GM12878 (cell line): Measurements from ENCODE around the gene CHCHD6. TPM values are rescaled to one million over a fixed set of nuclear protein-coding genes. Genes with fewer than 3 reads are reported as not detected.

Experiments used
- ATAC-seq: fragments of 200-7000 bp; cut with Tn5 transposase; 3 replicates; pipeline ENCODE4 v1.9.1; 2020; ENCODE audit warnings: mild to moderate bottlenecking, moderate library complexity
- BruUV-seq: library from RNA; stranded (reverse); fragments of 400-500 nt; replicated peaks from 2 replicates; lab custom pipeline; 2021; lab: Mats Ljungman, UMichigan
- CTCF ChIA-PET: fragments of 300-600 bp; sonication (Branson Sonifier 250); formaldehyde crosslinking; extraction: SDS; loops from one replicate; lab custom pipeline; 2021; ENCODE audit warnings: inconsistent platforms; lab: Yijun Ruan, JAX
- POLR2A ChIA-PET: fragments of 350-600 bp; formaldehyde crosslinking; extraction: SDS; loops from one replicate; lab custom pipeline; 2021; ENCODE audit warnings: inconsistent platforms; lab: Charles Lee
- RAD21 ChIA-PET: fragments of 300-600 bp; sonication (Branson Sonifier 250); formaldehyde crosslinking; loops from one replicate; lab custom pipeline; 2023; ENCODE audit warnings: antibody characterized with exemption; ENCODE audit not compliant: unreplicated experiment; lab: Charles Lee
- SMC1A ChIA-PET: fragments of 300-600 bp; sonication (Branson Sonifier 250); formaldehyde crosslinking; loops from one replicate; lab custom pipeline; 2023; ENCODE audit not compliant: unreplicated experiment, uncharacterized antibody; lab: Charles Lee
- DNase-seq: peaks from one replicate; pipeline ENCODE4 v3.0.0-alpha.2; 2011; ENCODE audit warnings: low read depth, low spot score
- FAIRE-seq: peaks from 3 replicates; lab custom pipeline; 2011; peaks lifted over from hg19 to GRCh38; lab: Jason Lieb, UNC
- H2AFZ ChIP-seq: 2 replicates; pipeline ENCODE4 v1.6.0; 2011; ENCODE audit warnings: low read depth, low read length, control low read depth; ENCODE audit not compliant: control insufficient read depth
- H3K27ac ChIP-seq: 2 replicates; pipeline ENCODE4 v1.5.1; 2011; ENCODE audit warnings: control low read depth; ENCODE audit not compliant: control insufficient read depth, insufficient read depth
- H3K27me3 ChIP-seq, 2 experiments: replicated peaks in 1 of 2; 2 replicates each; pipeline versions ENCODE4 v1.6.0 to v1.6.1; 2011; ENCODE audit warnings: low read length in 1 of 2; ENCODE audit not compliant: control insufficient read depth in 2 of 2, insufficient read depth in 2 of 2
- H3K36me3 ChIP-seq, 2 experiments: 2 replicates each; pipeline ENCODE4 v1.5.1; 2011; ENCODE audit warnings: low read length in 1 of 2; ENCODE audit not compliant: control insufficient read depth in 2 of 2, insufficient read depth in 2 of 2
- H3K4me1 ChIP-seq: 2 replicates; pipeline ENCODE4 v1.6.1; 2011; ENCODE audit warnings: mild to moderate bottlenecking, low read length, moderate library complexity, mixed read lengths; ENCODE audit not compliant: control insufficient read depth, insufficient read depth
- H3K4me2 ChIP-seq: 2 replicates; pipeline ENCODE4 v1.6.0; 2011; ENCODE audit warnings: control low read depth; ENCODE audit not compliant: control insufficient read depth, insufficient read depth
- H3K4me3 ChIP-seq: fragments of 200-600 bp; sonication (generic); 2 replicates; pipeline ENCODE4 v1.5.1; 2016
- H3K79me2 ChIP-seq: 2 replicates; pipeline ENCODE4 v1.6.0; 2011; ENCODE audit warnings: low read length; ENCODE audit not compliant: control insufficient read depth, insufficient read depth
- H3K9ac ChIP-seq: 2 replicates; pipeline ENCODE4 v1.8.0; 2011; ENCODE audit warnings: low read length, control low read depth, mixed read lengths; ENCODE audit not compliant: control insufficient read depth, insufficient read depth
- H3K9me3 ChIP-seq: replicated peaks from 3 replicates; pipeline ENCODE4 v1.5.1; 2011; ENCODE audit warnings: mild to moderate bottlenecking, low read length; ENCODE audit not compliant: control insufficient read depth, insufficient read depth
- H4K20me1 ChIP-seq: 2 replicates; pipeline ENCODE4 v1.6.0; 2011; ENCODE audit not compliant: control insufficient read depth, insufficient read depth
- ATF2 ChIP-seq: IDR thresholded peaks from 2 replicates; pipeline ENCODE4 v1.6.1; 2012; ENCODE audit warnings: low read length, inconsistent platforms
- BHLHE40 ChIP-seq, 2 experiments: fragments of 450-650 bp in 1 of 2; IDR thresholded peaks; 2 replicates each; pipeline ENCODE4 v1.6.1; 2011 to 2017; ENCODE audit warnings: low read depth in 2 of 2, borderline replicate concordance in 1 of 2, improper control_type of control experiment in 1 of 2, low read length in 1 of 2, mild to moderate bottlenecking in 1 of 2
- E4F1 ChIP-seq: fragments of 450-650 bp; IDR thresholded peaks from 2 replicates; pipeline ENCODE4 v1.6.1; 2018; ENCODE audit warnings: borderline replicate concordance, mild to moderate bottlenecking; ENCODE audit not compliant: partially characterized antibody
- FOXM1 ChIP-seq: IDR thresholded peaks from 2 replicates; pipeline ENCODE4 v1.6.1; 2012; ENCODE audit warnings: low read depth, mild to moderate bottlenecking, inconsistent platforms, low read length, moderate library complexity
- IRF3 ChIP-seq: fragments of 450-650 bp; IDR thresholded peaks from 2 replicates; pipeline ENCODE4 v1.6.1; 2014; ENCODE audit warnings: mild to moderate bottlenecking
- IRF5 ChIP-seq: fragments of 450-650 bp; IDR thresholded peaks from 2 replicates; pipeline ENCODE4 v1.6.1; 2017; ENCODE audit warnings: borderline replicate concordance
- MEF2A ChIP-seq: IDR thresholded peaks from 2 replicates; pipeline ENCODE4 v1.6.1; 2011; ENCODE audit warnings: low read depth, mild to moderate bottlenecking, low read length, moderate library complexity; ENCODE audit not compliant: insufficient read depth
- MEF2B ChIP-seq: fragments of 450-650 bp; IDR thresholded peaks from 2 replicates; pipeline ENCODE4 v1.6.1; 2018; ENCODE audit warnings: mild to moderate bottlenecking, moderate library complexity; ENCODE audit not compliant: partially characterized antibody, poor library complexity, severe bottlenecking
- MTA2 ChIP-seq: fragments of 450-650 bp; IDR thresholded peaks from 2 replicates; pipeline ENCODE4 v1.6.1; 2016; ENCODE audit warnings: low read depth, mild to moderate bottlenecking, moderate library complexity
- MYC ChIP-seq: IDR thresholded peaks from 2 replicates; pipeline ENCODE4 v1.6.1; 2011; ENCODE audit warnings: mild to moderate bottlenecking, low read length, moderate library complexity, inconsistent platforms; ENCODE audit not compliant: insufficient read depth, insufficient replicate concordance, insufficient read length, severe bottlenecking
- NFXL1 ChIP-seq: fragments of 450-650 bp; IDR thresholded peaks from 2 replicates; pipeline ENCODE4 v1.6.1; 2017; ENCODE audit warnings: antibody characterized with exemption, mild to moderate bottlenecking, borderline replicate concordance
- PAX8 ChIP-seq: fragments of 450-650 bp; IDR thresholded peaks from 2 replicates; pipeline ENCODE4 v1.6.1; 2017; ENCODE audit warnings: mild to moderate bottlenecking, moderate library complexity
- RUNX3 ChIP-seq: IDR thresholded peaks from 2 replicates; pipeline ENCODE4 v1.6.1; 2012; ENCODE audit warnings: low read length, inconsistent platforms
- TCF3 ChIP-seq: IDR thresholded peaks from 2 replicates; pipeline ENCODE4 v1.6.1; 2012; ENCODE audit warnings: low read depth, mild to moderate bottlenecking, low read length, borderline replicate concordance; ENCODE audit not compliant: insufficient read depth
- ZBED1 ChIP-seq: IDR thresholded peaks from 2 replicates; pipeline ENCODE4 v1.6.1; 2016; ENCODE audit warnings: borderline replicate concordance
- ZNF217 ChIP-seq: fragments of 450-650 bp; IDR thresholded peaks from 2 replicates; pipeline ENCODE4 v1.6.1; 2017; ENCODE audit warnings: antibody characterized with exemption, mild to moderate bottlenecking
- ZNF24 ChIP-seq: fragments of 450-650 bp; IDR thresholded peaks from 2 replicates; pipeline ENCODE4 v1.6.1; 2017; ENCODE audit warnings: antibody characterized with exemption, mild to moderate bottlenecking
- WGBS: methylation state at CpG from one replicate; pipeline ENCODE4 v1.1.6; 2016; ENCODE audit warnings: low lambda C conversion rate; ENCODE audit not compliant: insufficient replicate concordance, insufficient coverage; ENCODE audit errors: missing lambda C conversion rate; 5-methylcytosine and 5-hydroxymethylcytosine counted together
- in situ Hi-C: fragments of 300-500 bp; cut with MboI; formaldehyde crosslinking; loops from 9 replicates; pipeline ENCODE4 v1.14.3; 2018; ENCODE audit warnings: mixed read lengths
- intact Hi-C: fragments of 100-400 bp; cut with micrococcal nuclease; formaldehyde crosslinking; loops from one replicate; pipeline ENCODE4 v1.14.2; 2022; ENCODE audit not compliant: unreplicated experiment
- polyA plus RNA-seq, 11 experiments: library from polyadenylated mRNA; depleted of rRNA in 4 of 11; unstranded in 6 of 11; stranded (reverse) in 5 of 11; fragments of >200 nt; fragmentation: Nextera tagmentation in 4 of 11; fragmentation: Illumina TruSeq in 1 of 11; extraction: Ambion mirVana in 4 of 11; extraction: Trizol in 1 of 11; gene quantifications; 1 replicate in 1 of 11; 2 replicates in 10 of 11; pipeline versions ENCODE4 v1.2.1 to v1.2.3, GENCODE V29; 2011 to 2016; ENCODE audit warnings: inconsistent platforms in 2 of 11, missing spikeins in 2 of 11, low read depth in 1 of 11
- total RNA-seq, 4 experiments: library from RNA; depleted of rRNA in 3 of 4; stranded (reverse); fragments of >200 nt in 3 of 4; fragmentation: Illumina TruSeq in 1 of 4; extraction: Trizol in 1 of 4; gene quantifications; 2 replicates each; pipeline versions ENCODE4 v1.2.1 to v1.2.3, GENCODE V29; 2013 to 2021

The CHCHD6 gene
- total and polyA plus RNA-seq, 10 of the 15 experiments (the other 5 are each of a cell fraction or from before 2014, with no cell fraction given), result 2.7 to 16.7 (median 12.3) TPM

- no peak for DNase-seq
- POLR2A ChIA-PET, result no interaction called here
- Histone ChIP-seq H3K27ac (no peak overlapping the region), H4K20me1 (no peaks in the 10 kb centered on the region), H3K27me3 (no peaks in the 10 kb centered on the region), H3K4me3 (no peak overlapping the region), H3K36me3 (no peaks in the 10 kb centered on the region), H3K4me1 (no peaks in the 10 kb centered on the region), H2AFZ (no peak overlapping the region), H3K9me3 (no peaks in the 10 kb centered on the region; the same call in 1 of the 3 replicates), H3K4me2 (no peak overlapping the region), H3K9ac (no peak overlapping the region), H3K79me2 (no peaks in the 10 kb centered on the region)
- intact Hi-C loops, result no loop called here
- in situ Hi-C loops, result no loop called here
- CTCF ChIA-PET, result interaction anchor here (3.0 kb wide), 1 partner anchor 10 kb away, joined by 15 read pairs; no protein-coding TSS in a partner anchor
- SMC1A ChIA-PET, result no interaction called here
- 50% methylated on average over 13 of the region's 13 CpGs for WGBS
- BruUV-seq, result no TSS peak
- no peak for FAIRE-seq
- RAD21 ChIA-PET, result no interaction called here
- no peak for ATAC-seq
- TF ChIP-seq BHLHE40 (IDR thresholded peaks at IDR 0.05; ENCODE audit: borderline replicate concordance in 1 of 2, low read depth in 2 of 2, low read length in 1 of 2) (no peak), MEF2B (no peak), IRF5 (no peak), ZNF24 (no peak), IRF3 (no peak), MEF2A (no peak), ZNF217 (no peak), MYC (no peak), PAX8 (no peak), RUNX3 (no peak), FOXM1 (no peak), ATF2 (no peak), NFXL1 (no peak), ZBED1 (no peak), E4F1 (no peak), MTA2 (no peak), TCF3 (no peak)
Measured at GRCh38 chr3:126668450-126669401, 35.3 kb upstream of the CHCHD6 start.
